AG04449 (cell line): ENCODE results near the gene ELK4.
"Not testable (repeated sequence)": the region's sequence is repeated elsewhere in the genome, so short reads cannot be mapped to it uniquely, and the experiment has no call there.

Experiments
- CTCF ChIA-PET: fragments of 350-600 bp; formaldehyde crosslinking; extraction: SDS; loops from one replicate; lab custom pipeline; 2021; ENCODE audit warnings: antibody characterized with exemption; lab: Yijun Ruan, JAX
- POLR2A ChIA-PET: fragments of 400-600, 350-600 bp; formaldehyde crosslinking; extraction: SDS; loops from one replicate; lab custom pipeline; 2020; ENCODE audit warnings: antibody characterized with exemption, inconsistent platforms; lab: Yijun Ruan, JAX
- DNase-seq: peaks from one replicate; pipeline ENCODE4 v3.0.0-alpha.2; 2010; ENCODE audit warnings: low read depth, low spot score
- H3K4me3 ChIP-seq: 2 replicates; pipeline ENCODE4 v1.5.1; 2011; ENCODE audit warnings: low read depth, mild to moderate bottlenecking, control low read depth, low read length
- TF ChIP-seq, protein P1 (sequence below): IDR thresholded peaks from one replicate; pipeline ENCODE4 v1.5.1; 2011; ENCODE audit warnings: mild to moderate bottlenecking, moderate library complexity, low read length, control low read depth, inconsistent platforms; ENCODE audit not compliant: insufficient read depth; ENCODE audit errors: missing control alignments

Gene ELK4

DNA sequence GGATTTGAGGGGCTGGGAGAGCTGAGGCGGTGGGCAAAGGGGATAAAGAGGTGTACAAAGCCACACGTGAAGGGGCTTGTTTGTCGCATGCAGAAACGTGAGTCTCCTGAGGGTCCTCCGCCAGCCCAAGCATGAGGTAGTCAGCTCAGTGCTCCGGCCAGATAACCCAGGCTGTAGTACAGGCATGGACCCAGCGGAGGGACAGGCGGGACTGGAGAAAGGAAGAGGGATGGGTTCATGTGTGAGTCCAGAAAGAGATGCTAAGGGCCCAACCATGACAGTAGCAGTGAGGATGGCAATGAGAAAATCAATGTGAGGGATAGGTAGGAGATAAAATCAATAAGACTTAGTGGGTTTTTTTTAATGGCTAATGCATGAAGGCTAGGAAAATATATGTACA is 13.7 kb upstream of the ELK4 start:
- POLR2A ChIA-PET: no interaction called here
- CTCF ChIA-PET: interaction anchor here (0.7 to 11.7 kb wide), 4 partner anchors 10 to 54 kb away, joined by 3 to 148 read pairs (median 12); partner anchors contain the start of gene ELK4

DNA sequence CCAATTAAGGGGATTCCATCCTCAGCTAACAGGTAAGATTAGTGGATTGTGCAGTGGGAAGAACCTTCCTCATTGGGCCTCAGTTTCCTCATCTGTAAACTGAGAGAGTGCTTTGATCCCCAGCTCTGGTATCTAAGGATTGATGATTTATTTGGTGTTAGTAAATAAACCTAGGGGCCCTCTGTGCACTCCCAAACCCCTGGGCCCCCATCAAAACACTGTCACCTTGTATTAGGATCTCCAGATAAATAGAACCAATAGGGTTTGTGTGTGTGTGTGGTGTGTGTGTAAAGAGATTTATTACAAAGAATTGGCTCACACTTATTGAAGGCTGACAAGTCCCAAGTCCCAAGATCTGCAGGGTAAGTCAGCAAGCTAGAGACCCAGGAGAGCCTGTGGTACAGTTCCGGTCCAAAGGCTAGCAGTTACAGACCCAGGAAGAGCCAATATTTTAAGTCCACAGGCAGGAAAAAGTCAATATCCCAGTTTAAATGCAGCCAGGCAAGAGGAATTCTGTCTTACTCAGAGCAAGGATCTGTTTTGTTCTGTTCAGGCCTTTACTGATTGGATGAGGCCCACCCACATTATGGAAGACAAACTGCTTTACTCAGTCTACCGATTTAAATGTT is 11.0 kb upstream of the ELK4 start:
- no peak for DNase-seq
- ChIA-PET CTCF (interaction anchor here (1.2 to 11.7 kb wide), 5 partner anchors 11 to 68 kb away, joined by 5 to 148 read pairs (median 5); partner anchors contain the start of gene ELK4), POLR2A (no interaction called here)
- TF ChIP-seq, protein P1, sequence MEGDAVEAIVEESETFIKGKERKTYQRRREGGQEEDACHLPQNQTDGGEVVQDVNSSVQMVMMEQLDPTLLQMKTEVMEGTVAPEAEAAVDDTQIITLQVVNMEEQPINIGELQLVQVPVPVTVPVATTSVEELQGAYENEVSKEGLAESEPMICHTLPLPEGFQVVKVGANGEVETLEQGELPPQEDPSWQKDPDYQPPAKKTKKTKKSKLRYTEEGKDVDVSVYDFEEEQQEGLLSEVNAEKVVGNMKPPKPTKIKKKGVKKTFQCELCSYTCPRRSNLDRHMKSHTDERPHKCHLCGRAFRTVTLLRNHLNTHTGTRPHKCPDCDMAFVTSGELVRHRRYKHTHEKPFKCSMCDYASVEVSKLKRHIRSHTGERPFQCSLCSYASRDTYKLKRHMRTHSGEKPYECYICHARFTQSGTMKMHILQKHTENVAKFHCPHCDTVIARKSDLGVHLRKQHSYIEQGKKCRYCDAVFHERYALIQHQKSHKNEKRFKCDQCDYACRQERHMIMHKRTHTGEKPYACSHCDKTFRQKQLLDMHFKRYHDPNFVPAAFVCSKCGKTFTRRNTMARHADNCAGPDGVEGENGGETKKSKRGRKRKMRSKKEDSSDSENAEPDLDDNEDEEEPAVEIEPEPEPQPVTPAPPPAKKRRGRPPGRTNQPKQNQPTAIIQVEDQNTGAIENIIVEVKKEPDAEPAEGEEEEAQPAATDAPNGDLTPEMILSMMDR: no peak
- no peak overlapping the region for H3K4me3 ChIP-seq

More for the DNA sequence above, 13.7 kb upstream of the ELK4 start:
- TF ChIP-seq, protein P1: no peak
- no peak overlapping the region for H3K4me3 ChIP-seq
- no peak for DNase-seq

DNA sequence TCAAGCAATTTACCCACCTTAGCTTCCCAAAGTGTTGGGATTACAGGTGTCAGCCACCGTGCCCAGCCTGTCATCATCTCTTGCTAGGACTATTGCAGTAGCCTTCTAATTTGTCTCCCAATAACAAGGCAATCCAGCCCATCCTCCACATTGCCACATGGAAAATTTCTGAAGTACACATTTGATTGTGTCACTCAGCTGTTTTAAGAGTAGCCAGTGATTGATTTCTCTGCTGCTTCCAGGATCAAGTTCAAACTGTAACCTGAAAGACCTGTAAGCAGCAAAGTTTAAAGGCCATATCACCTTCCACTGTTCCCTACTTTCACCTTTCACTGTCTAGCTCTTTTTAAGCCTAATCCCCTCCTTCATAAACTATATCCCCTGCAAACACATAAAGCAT is 7.8 kb upstream of the ELK4 start:
- no peak for DNase-seq
- ChIA-PET CTCF (interaction anchor here (4.1 to 11.7 kb wide), 2 partner anchors 18 to 48 kb away, joined by 31 to 148 read pairs; no protein-coding TSS in a partner anchor), POLR2A (no interaction called here)
- TF ChIP-seq, protein P1: no peak
- no peak overlapping the region for H3K4me3 ChIP-seq

DNA sequence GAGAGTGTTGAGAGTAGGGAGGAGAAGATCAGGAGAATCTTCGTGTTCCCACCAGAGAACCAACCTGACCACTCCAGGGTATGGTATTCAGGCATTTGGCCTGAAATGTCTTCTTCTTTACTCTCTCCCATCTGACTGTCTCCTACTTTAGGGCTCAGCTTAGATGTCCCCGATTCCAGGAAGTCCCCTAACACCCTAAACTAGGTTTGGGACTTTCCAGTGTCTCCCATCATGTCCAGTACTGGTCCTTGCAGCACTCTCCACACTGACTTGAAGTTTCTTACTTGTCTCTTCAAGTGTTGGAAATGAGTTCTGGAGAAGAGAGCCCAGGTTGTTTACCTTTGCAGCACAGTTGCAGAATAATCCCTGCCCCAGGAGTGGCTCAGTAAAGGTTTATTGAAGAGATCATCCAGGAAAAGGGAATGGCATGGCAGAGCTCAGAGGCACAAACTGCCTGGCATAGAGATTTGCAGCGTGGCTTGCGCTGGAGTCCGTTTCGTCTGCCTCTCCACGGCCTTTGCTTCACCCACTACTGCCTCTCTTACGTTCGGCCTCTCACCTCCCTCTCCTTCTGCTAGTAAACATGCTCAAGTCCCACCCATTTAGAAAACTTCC is 6.2 kb upstream of the ELK4 start:
- CTCF ChIA-PET: interaction anchor here (1.1 to 11.7 kb wide), 4 partner anchors 19 to 109 kb away, joined by 3 to 148 read pairs (median 6); no protein-coding TSS in a partner anchor

DNA sequence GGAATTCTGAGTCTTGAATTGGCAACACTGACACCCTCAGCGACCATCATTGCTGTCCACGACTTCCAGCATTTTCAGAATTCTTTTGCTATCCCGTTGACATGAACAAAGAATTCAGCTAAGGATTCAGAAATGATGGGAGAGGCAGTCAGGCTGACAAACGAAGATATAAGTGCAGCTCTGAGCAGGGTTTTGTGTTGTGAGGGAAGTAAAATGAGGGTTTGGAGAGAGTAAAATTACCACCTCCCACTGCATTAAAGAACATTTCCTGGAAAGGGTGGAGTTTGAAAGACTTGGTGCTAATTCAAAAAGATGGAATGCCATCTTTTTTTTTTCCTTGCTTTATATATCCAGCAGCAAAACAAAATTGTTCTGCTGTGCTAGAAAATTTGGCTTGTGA is 4.9 kb upstream of the ELK4 start:
- POLR2A ChIA-PET: no interaction called here

More for the DNA sequence above, 6.2 kb upstream of the ELK4 start:
- no peak overlapping the region for H3K4me3 ChIP-seq
- POLR2A ChIA-PET: no interaction called here
- TF ChIP-seq, protein P1: no peak
- no peak for DNase-seq

DNA sequence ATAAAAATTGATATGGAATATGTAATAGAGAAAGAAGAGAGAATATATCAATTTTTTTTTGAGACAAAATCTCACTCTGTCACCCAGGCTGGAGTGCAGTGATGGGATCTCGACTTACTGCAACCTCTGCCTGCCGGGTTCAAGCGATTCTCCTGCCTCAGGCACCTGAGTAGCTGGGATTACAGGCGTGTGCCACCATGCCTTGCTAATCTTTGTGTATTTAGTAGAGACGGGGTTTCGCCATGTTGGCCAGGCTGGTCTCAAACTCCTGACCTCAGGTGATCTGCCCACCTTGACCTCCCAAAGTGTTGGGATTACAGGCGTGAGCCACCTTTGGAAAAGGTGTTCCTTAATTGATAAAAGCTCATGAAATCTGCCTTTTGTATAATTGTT is 4.3 kb upstream of the ELK4 start:
- DNase-seq, POLR2A ChIA-PET, H3K4me3 ChIP-seq: not testable (repeated sequence)
- CTCF ChIA-PET: interaction anchor here (0.6 to 11.7 kb wide), 11 partner anchors 8 to 482 kb away, joined by 3 to 148 read pairs (median 3); no protein-coding TSS in a partner anchor

More for the DNA sequence above, 4.9 kb upstream of the ELK4 start:
- no peak overlapping the region for H3K4me3 ChIP-seq
- CTCF ChIA-PET: interaction anchor here (0.9 to 11.7 kb wide), 8 partner anchors 9 to 151 kb away, joined by 3 to 148 read pairs (median 3); no protein-coding TSS in a partner anchor
- DNase-seq: no peak
- TF ChIP-seq, protein P1: no peak
